Gastroesophageal sphincter (tissue), 3 donors: ENCODE measurements around the gene CFAP97D2.

Source experiments
- CTCF ChIP-seq, 4 experiments: fragments of 200-600 bp in 2 of 4; fragments of 450-650 bp in 2 of 4; sonication (generic) in 1 of 4; IDR thresholded peaks; one replicate each; pipeline ENCODE4 v1.5.1; 2017 to 2019; ENCODE audit warnings: antibody characterized with exemption in 4 of 4, mild to moderate bottlenecking in 2 of 4, moderate library complexity in 2 of 4
- EP300 ChIP-seq: sonication (generic); formaldehyde crosslinking; IDR thresholded peaks from one replicate; pipeline ENCODE4 v1.6.1; 2017; ENCODE audit warnings: antibody characterized with exemption, mild to moderate bottlenecking
- POLR2A ChIP-seq, 2 donors: fragments of 450-650 bp; IDR thresholded peaks; one replicate each; pipeline ENCODE4 v1.6.1; 2017; ENCODE audit warnings: antibody characterized with exemption in 2 of 2, mild to moderate bottlenecking in 2 of 2, moderate library complexity in 1 of 2

- TF ChIP-seq CTCF (IDR thresholded peaks at IDR 0.05) (no peak), EP300 (no peak), POLR2A (IDR thresholded peaks at IDR 0.05) (no peak)
These were observed 37.6 kb upstream of the CFAP97D2 start for GRCh38 chr13:114141261-114141996.
